ENCODE measurements around the gene RGL2.
"Not testable (repeated sequence)": the region's sequence is repeated elsewhere in the genome, so short reads cannot be mapped to it uniquely, and the experiment has no call there.

Gene RGL2

GRCh38 chr6:33294086-33294823 is 4.5 kb downstream of the RGL2 start:
- no peak for DNase-seq (ENCODE audit: low read depth in 2 of 2)

- no peak for DNase-seq (ENCODE audit: low read depth in 2 of 2)
These were observed 5.6 kb downstream of the RGL2 start for GRCh38 chr6:33292996-33293682.

- DNase-seq (ENCODE audit: low read depth in 2 of 2), result no peak
These were observed 8.3 kb downstream of the RGL2 start for GRCh38 chr6:33290459-33290858.

- no peak for DNase-seq (ENCODE audit: low read depth in 2 of 2)
These were observed 8.9 kb downstream of the RGL2 start for GRCh38 chr6:33289784-33290315.

GRCh38 chr6:33288921-33289783 is 9.6 kb downstream of the RGL2 start, which contains the start of the genes PFDN6 and WDR46:
TSS of gene PFDN6 (plus strand) at chr6:33289601. CDS start at chr6:33289857, 256 bp downstream.
TSS of gene WDR46 (minus strand) at chr6:33289239. CDS start at chr6:33289170, 69 bp downstream.
- DNase-seq (ENCODE audit: low read depth in 2 of 2), result peak; percentile 49 to 66

GRCh38 chr6:33288141-33288920 is 10.4 kb downstream of the RGL2 start:
- DNase-seq (ENCODE audit: low read depth in 2 of 2), result no peak

GRCh38 chr6:33286946-33287914 is 11.5 kb downstream of the RGL2 start:
- no peak for DNase-seq (ENCODE audit: low read depth in 2 of 2)

GRCh38 chr6:33285214-33285613 is 13.5 kb downstream of the RGL2 start:
- not testable (repeated sequence) for DNase-seq (ENCODE audit: low read depth in 2 of 2)

GRCh38 chr6:33280539-33280938 is 18.2 kb downstream of the RGL2 start:
- no peak for DNase-seq (ENCODE audit: low read depth in 2 of 2)

GRCh38 chr6:33279971-33280511 is 18.7 kb downstream of the RGL2 start:
- no peak for DNase-seq (ENCODE audit: low read depth in 2 of 2)

- DNase-seq (ENCODE audit: low read depth in 2 of 2), result no peak
These were observed 19.5 kb downstream of the RGL2 start for GRCh38 chr6:33279257-33279695.

GRCh38 chr6:33278810-33279209 is 19.9 kb downstream of the RGL2 start:
- DNase-seq (ENCODE audit: low read depth in 2 of 2), result no peak

- DNase-seq (ENCODE audit: low read depth in 2 of 2), result no peak
These were observed 20.4 kb downstream of the RGL2 start for GRCh38 chr6:33278392-33278741.

- peak in 1 of 2 donors; percentile 24 for DNase-seq (ENCODE audit: low read depth in 2 of 2)
These were observed 20.9 kb downstream of the RGL2 start for GRCh38 chr6:33277663-33278391.

GRCh38 chr6:33276864-33277662 is 21.7 kb downstream of the RGL2 start, which contains the start of gene B3GALT4:
TSS of gene B3GALT4 (plus strand) at chr6:33277123. CDS start at chr6:33277420, 297 bp downstream.
- peak; percentile 71 to 76 for DNase-seq (ENCODE audit: low read depth in 2 of 2)

GRCh38 chr6:33276581-33276863 is 22.2 kb downstream of the RGL2 start:
- no peak for DNase-seq (ENCODE audit: low read depth in 2 of 2)

- not testable (repeated sequence) for DNase-seq (ENCODE audit: low read depth in 2 of 2)
These were observed 22.8 kb downstream of the RGL2 start for GRCh38 chr6:33275795-33276580.

Measured in stimulated activated CD8-positive, alpha-beta memory T cell treated with anti-CD3 and anti-CD28 coated beads, Interleukin-2, amount 100 ng/mL, for 48 hours (primary cell).